GM04504 (cell line): Measurements from ENCODE around the gene GTF3C4.

Experiments used
- DNase-seq: peaks from one replicate; pipeline ENCODE4 v3.0.0-alpha.2; 2012; ENCODE audit warnings: low read depth

Gene GTF3C4

DNA sequence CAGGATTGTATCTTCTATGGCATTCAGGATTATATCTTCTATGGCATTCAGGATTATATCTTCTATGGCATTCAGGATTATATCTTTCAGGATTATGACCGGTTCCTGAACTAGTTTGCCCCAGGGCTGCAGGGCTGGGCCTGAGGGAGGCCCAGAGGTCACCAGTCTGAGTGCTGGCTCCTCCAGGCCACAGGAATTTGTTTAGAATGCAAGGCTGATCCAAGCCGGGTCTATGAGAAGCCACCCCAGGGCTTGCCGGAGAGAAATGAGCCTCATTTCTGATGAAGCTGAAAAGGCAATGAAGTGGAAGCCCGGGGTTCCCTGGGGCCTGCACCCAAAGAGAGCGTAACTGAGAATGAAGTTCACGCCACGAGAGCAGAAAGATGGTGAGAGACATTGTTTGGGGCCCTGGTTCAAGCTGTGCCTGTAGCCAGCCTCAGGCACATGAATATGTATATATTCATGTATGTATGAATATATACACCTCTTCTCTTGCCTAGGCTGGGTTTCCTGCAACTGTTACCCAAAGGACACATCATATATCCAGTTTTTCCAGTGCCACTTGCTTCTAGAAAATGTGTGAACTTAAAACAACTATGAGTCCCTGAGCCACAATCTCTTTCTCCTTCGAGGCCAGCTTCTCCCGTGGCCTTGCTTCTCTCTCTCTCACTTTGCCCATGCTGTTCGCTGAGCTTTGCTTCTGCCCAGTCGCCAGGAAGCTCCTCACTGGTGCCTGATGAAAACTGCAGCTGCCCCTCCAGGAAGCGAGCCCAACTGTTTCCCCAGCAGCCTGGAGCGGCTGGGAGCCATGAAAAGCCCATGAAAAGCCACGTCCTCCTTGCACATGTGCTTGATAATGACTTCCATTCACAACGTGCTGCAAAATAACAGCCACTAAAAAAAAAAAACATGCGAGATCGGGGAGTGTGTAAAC lies 62.3 kb downstream of the GTF3C4 start:
- peak; percentile 3 for DNase-seq

DNA sequence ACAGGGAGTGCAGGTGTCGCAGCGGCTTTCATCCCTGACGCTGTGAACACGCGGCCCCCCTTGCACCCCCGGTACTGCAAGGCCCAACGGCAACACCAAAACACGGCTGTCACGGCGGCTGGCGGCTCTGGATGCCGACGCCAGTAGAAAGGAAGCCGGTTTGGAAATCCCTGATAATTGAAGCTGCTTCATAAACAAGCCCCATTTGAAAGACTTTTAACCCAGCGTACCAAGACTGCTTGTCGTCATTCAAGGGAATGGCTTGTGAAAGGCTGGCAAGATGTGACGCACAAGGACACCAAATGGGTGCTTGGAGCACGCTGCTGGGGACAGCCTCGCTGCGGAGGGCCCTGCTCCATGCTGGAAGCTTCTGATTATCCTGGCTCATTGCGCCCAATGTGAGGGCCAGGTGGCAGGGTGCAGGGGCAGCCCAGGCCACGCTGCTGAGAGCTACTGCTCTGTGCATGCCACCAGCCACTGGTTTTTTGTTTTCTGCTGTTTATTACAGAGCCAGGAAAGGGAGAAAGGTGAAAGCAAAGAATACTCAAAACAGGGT lies 63.1 kb downstream of the GTF3C4 start:
- no peak for DNase-seq

DNA sequence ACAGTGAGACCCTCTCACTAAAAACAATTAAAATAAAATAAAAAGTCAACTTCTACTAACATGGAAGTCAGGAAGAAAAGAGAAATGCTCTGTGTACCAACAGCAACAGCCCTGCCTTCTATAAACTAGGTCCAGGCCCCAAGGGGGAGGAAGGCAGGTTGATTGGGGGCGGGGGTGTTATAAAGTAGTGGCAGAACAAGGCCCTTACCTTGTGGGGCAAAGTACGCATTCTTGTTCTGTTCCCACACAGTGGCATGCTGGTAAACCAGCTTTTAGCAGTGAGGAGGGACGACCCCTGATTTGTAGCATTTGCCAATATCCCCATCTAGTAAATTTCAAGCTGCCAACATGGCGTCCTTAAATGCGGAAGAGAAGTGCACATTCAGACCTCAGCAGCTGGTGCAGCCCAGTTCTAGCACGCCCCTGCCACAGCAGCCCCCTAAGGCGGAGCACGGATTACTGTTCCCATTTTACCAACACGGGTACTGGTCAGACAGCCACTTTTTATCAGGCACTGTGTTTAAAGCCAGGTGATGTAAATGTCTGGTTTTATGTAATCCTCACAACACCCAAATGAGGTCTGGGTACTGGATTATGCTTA lies 69.5 kb downstream of the GTF3C4 start:
- DNase-seq = no peak

GRCh38 chr9:132740526-132741309 lies 70.5 kb downstream of the GTF3C4 start:
- DNase-seq = no peak

DNA sequence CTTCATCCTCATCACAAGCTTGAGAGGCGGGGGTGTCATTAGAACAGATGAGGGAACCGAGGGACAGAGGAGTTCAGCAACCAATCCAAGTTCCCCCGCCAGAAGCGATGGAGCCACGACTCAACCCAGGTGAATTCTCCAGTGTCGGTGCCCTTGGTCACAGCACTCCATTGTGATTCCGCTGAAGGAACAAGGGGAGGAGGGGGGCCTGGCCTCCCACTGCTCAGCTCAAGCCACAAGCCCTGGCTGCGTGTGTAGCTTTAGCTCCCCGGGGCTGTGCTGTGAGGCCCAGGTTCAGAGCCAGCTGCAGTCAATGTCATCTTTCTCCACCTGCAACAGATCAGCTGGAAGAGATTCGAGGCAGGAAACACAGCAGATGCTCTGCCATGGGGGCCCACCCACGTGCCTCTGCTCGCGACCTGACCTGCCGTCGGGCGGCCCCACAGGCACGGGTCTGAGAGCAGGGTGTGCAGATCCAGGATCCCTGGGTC lies 72.6 kb downstream of the GTF3C4 start:
- no peak for DNase-seq

DNA sequence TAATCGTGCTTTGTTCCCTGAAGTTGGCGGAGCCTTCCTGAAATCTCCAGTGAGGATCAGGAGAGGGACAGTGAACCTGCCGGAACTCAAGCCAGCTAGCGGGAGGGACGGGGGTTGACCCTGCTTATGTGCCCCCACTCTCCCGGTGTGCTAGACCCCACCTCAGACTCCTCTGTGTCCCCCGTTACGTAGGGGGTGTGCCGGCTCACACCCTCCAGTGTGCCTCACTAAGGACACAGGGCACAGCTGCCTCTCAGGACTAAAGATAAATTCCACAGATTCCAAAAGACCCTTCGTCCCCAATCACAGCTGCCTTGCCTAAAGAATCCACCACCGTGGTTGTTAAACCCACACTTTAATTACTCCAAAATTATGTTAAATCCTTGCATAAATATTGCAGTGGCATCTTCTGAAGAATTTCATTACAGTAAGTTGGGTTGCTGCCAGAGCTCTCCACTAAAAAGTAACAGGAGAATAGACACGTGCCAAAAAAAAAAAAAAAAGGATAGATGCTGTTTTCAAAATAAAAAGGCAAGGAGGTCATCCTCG lies 73.7 kb downstream of the GTF3C4 start:
- DNase-seq = no peak
